ENCODE measurements around the gene BMP6.

- TF ChIP-seq CTCF (IDR thresholded peaks at IDR 0.05) = no peak
- TF ChIP-seq POLR2A (IDR thresholded peaks at IDR 0.05) = no peak
- no peak for TF ChIP-seq POLR2AphosphoS5 (IDR thresholded peaks at IDR 0.05)
- no peak for TF ChIP-seq EP300 (IDR thresholded peaks at IDR 0.05)
Observed at GRCh38 chr6:7912736-7913517, 187.0 kb downstream of the BMP6 start.

Data from sigmoid colon (tissue), 4 donors.